Breast epithelium (tissue), 4 donors: Measurements from ENCODE around the gene ABCG2. TPM values are rescaled to one million over a fixed set of nuclear protein-coding genes. Genes with fewer than 3 reads are reported as not detected.

Experiments used
- DNase-seq, 2 donors: peaks; one replicate each; pipeline ENCODE4 v3.0.0-alpha.2; 2019; ENCODE audit warnings: low spot score in 2 of 2
- H3K27ac ChIP-seq, 2 donors: fragments of 200-600 bp; sonication (generic) in 1 of 2; one replicate each; pipeline ENCODE4 v1.5.1; 2016 to 2019; ENCODE audit warnings: mild to moderate bottlenecking in 1 of 2
- H3K27me3 ChIP-seq, 2 donors: fragments of 200-600 bp; sonication (generic) in 1 of 2; one replicate each; pipeline versions ENCODE4 v1.5.1 to v1.6.0; 2017 to 2019; ENCODE audit warnings: control low read depth in 1 of 2, mild to moderate bottlenecking in 1 of 2
- H3K36me3 ChIP-seq: fragments of 200-600 bp; one replicate; pipeline ENCODE4 v1.5.1; 2019
- H3K4me1 ChIP-seq, 2 donors: fragments of 200-600 bp; sonication (generic); one replicate each; pipeline ENCODE4 v1.5.1; 2016 to 2019; ENCODE audit warnings: control low read depth in 1 of 2
- H3K4me3 ChIP-seq, 3 donors: fragments of 200-600 bp; sonication (generic); 1 replicate in 2 of 3; 2 replicates in 1 of 3; pipeline ENCODE4 v1.5.1; 2016 to 2019; ENCODE audit warnings: mild to moderate bottlenecking in 3 of 3, moderate library complexity in 2 of 3
- H3K9me3 ChIP-seq, 2 donors: fragments of 200-600 bp; sonication (generic) in 1 of 2; one replicate each; pipeline ENCODE4 v1.5.1; 2016 to 2019; ENCODE audit warnings: control low read depth in 1 of 2
- CTCF ChIP-seq, 3 donors: fragments of 450-650 bp; IDR thresholded peaks; one replicate each; pipeline ENCODE4 v1.5.1; 2016 to 2017; ENCODE audit warnings: antibody characterized with exemption in 3 of 3, mild to moderate bottlenecking in 3 of 3, moderate library complexity in 3 of 3
- POLR2A ChIP-seq: fragments of 450-650 bp; IDR thresholded peaks from one replicate; pipeline ENCODE4 v1.6.1; 2016; ENCODE audit warnings: antibody characterized with exemption, mild to moderate bottlenecking, moderate library complexity
- POLR2AphosphoS5 ChIP-seq, 3 donors: sonication (generic); formaldehyde crosslinking; IDR thresholded peaks; one replicate each; pipeline ENCODE4 v1.6.1; 2017; ENCODE audit warnings: antibody characterized with exemption in 3 of 3
- intact Hi-C: fragments of 100-400 bp; cut with DNase I; formaldehyde crosslinking; loops from one replicate; pipeline ENCODE4 v1.15.1; 2023; ENCODE audit warnings: low total_unique reads
- total RNA-seq, 3 donors: library from RNA; depleted of rRNA; stranded (reverse); fragments of >200 nt; gene quantifications; one replicate each; pipeline ENCODE4 v1.1.0, GENCODE V29; 2016

The ABCG2 gene
- total RNA-seq, 3 donors from 2014 or later: 2.6 to 8.6 (median 6.9) TPM

- Histone ChIP-seq H3K9me3 (no peaks in the 10 kb centered on the region), H3K36me3 (no peaks in the 10 kb centered on the region), H3K4me3 (no peak overlapping the region), H3K4me1 (no peaks in the 10 kb centered on the region), H3K27ac (no peak overlapping the region), H3K27me3 (no peaks in the 10 kb centered on the region)
- no peak for DNase-seq
- TF ChIP-seq POLR2A (no peak), CTCF (IDR thresholded peaks at IDR 0.05) (no peak), POLR2AphosphoS5 (IDR thresholded peaks at IDR 0.05) (no peak)
- intact Hi-C loops: no loop called here
These were observed 64.6 kb downstream of the ABCG2 start for GRCh38 chr4:88093874-88094273.

- Histone ChIP-seq H3K27ac (no peak overlapping the region), H3K4me3 (no peak overlapping the region), H3K9me3 (no peaks in the 10 kb centered on the region), H3K36me3 (no peaks in the 10 kb centered on the region), H3K27me3 (no peaks in the 10 kb centered on the region), H3K4me1 (no peaks in the 10 kb centered on the region)
- no peak for TF ChIP-seq CTCF (IDR thresholded peaks at IDR 0.05)
- no peak for TF ChIP-seq POLR2AphosphoS5 (IDR thresholded peaks at IDR 0.05)
- TF ChIP-seq POLR2A: no peak
- DNase-seq: no peak
- intact Hi-C loops: no loop called here
These were observed 67.1 kb downstream of the ABCG2 start for GRCh38 chr4:88091378-88091777.

GRCh38 chr4:88090898-88091297 lies 67.5 kb downstream of the ABCG2 start:
- no peak for DNase-seq
- TF ChIP-seq CTCF (IDR thresholded peaks at IDR 0.05) (no peak), POLR2AphosphoS5 (IDR thresholded peaks at IDR 0.05) (no peak), POLR2A (no peak)
- no peaks in the 10 kb centered on the region for H3K36me3 ChIP-seq
- no peaks in the 10 kb centered on the region for H3K27me3 ChIP-seq
- H3K4me1 ChIP-seq: no peaks in the 10 kb centered on the region
- intact Hi-C loops: no loop called here
- no peak overlapping the region for H3K4me3 ChIP-seq
- H3K27ac ChIP-seq: no peak overlapping the region
- H3K9me3 ChIP-seq: no peaks in the 10 kb centered on the region

- DNase-seq: no peak
- H3K36me3 ChIP-seq: no peaks in the 10 kb centered on the region
- no peak overlapping the region for H3K27ac ChIP-seq
- no peaks in the 10 kb centered on the region for H3K27me3 ChIP-seq
- no peak for TF ChIP-seq POLR2AphosphoS5 (IDR thresholded peaks at IDR 0.05)
- no peak for TF ChIP-seq POLR2A
- TF ChIP-seq CTCF (IDR thresholded peaks at IDR 0.05): no peak
- no peak overlapping the region for H3K4me3 ChIP-seq
- H3K9me3 ChIP-seq: no peaks in the 10 kb centered on the region
- no peaks in the 10 kb centered on the region for H3K4me1 ChIP-seq
- intact Hi-C loops: no loop called here
These were observed 71.4 kb downstream of the ABCG2 start for GRCh38 chr4:88087004-88087403.

GRCh38 chr4:88080626-88081025 lies 77.8 kb downstream of the ABCG2 start:
- no peak for DNase-seq
- Histone ChIP-seq H3K4me3 (no peak overlapping the region), H3K36me3 (no peaks in the 10 kb centered on the region), H3K4me1 (no peaks in the 10 kb centered on the region), H3K9me3 (no peaks in the 10 kb centered on the region), H3K27me3 (no peaks in the 10 kb centered on the region), H3K27ac (no peak overlapping the region)
- TF ChIP-seq CTCF (IDR thresholded peaks at IDR 0.05): no peak
- no peak for TF ChIP-seq POLR2A
- no peak for TF ChIP-seq POLR2AphosphoS5 (IDR thresholded peaks at IDR 0.05)
- intact Hi-C loops: no loop called here
